ENCODE measurements around the gene SMPD1.

Gene SMPD1

GRCh38 chr11:6404342-6405051 lies 14.2 kb downstream of the SMPD1 start:
- peak; percentile 17 for DNase-seq (ENCODE audit: low read depth, low spot score)
- ChIA-PET CTCF (interaction anchor here (1.0 to 2.8 kb wide), 3 partner anchors 26 to 39 kb away, joined by 6 to 19 read pairs (median 10); no protein-coding TSS in a partner anchor), POLR2A (no interaction called here)
- no peak for TF ChIP-seq CTCF (IDR thresholded peaks at IDR 0.05; ENCODE audit: insufficient read depth, low read length, missing control alignments)
- no peak overlapping the region for H3K4me3 ChIP-seq (ENCODE audit: low read depth, low read length)

GRCh38 chr11:6405052-6405667 lies 14.9 kb downstream of the SMPD1 start:
- CTCF ChIA-PET: interaction anchor here (1.0 to 2.8 kb wide), 3 partner anchors 26 to 100 kb away, joined by 6 to 19 read pairs (median 6); no protein-coding TSS in a partner anchor
- POLR2A ChIA-PET: no interaction called here
- no peak overlapping the region for H3K4me3 ChIP-seq (ENCODE audit: low read depth, low read length)
- no peak for DNase-seq (ENCODE audit: low read depth, low spot score)
- no peak for TF ChIP-seq CTCF (IDR thresholded peaks at IDR 0.05; ENCODE audit: insufficient read depth, low read length, missing control alignments)

GRCh38 chr11:6405846-6406245 lies 15.6 kb downstream of the SMPD1 start:
- DNase-seq (ENCODE audit: low read depth, low spot score): no peak
- CTCF ChIA-PET: interaction anchor here (1.2 to 2.8 kb wide), 3 partner anchors 27 to 99 kb away, joined by 6 to 19 read pairs (median 6); no protein-coding TSS in a partner anchor
- POLR2A ChIA-PET: no interaction called here
- no peak for TF ChIP-seq CTCF (IDR thresholded peaks at IDR 0.05; ENCODE audit: insufficient read depth, low read length, missing control alignments)
- H3K4me3 ChIP-seq (ENCODE audit: low read depth, low read length): no peak overlapping the region

- CTCF ChIA-PET: interaction anchor here (1.2 to 2.8 kb wide), 3 partner anchors 27 to 99 kb away, joined by 6 to 19 read pairs (median 6); no protein-coding TSS in a partner anchor
- DNase-seq (ENCODE audit: low read depth, low spot score): no peak
Measured at GRCh38 chr11:6406370-6406769, 16.1 kb downstream of the SMPD1 start.

GRCh38 chr11:6410695-6411430 lies 20.6 kb downstream of the SMPD1 start:
- CTCF ChIA-PET: interaction anchor here (1.0 to 4.2 kb wide), 7 partner anchors 8 to 33 kb away, joined by 3 to 17 read pairs (median 4); partner anchors contain the start of gene HPX
- no peak for TF ChIP-seq CTCF (IDR thresholded peaks at IDR 0.05; ENCODE audit: insufficient read depth, low read length, missing control alignments)
- DNase-seq (ENCODE audit: low read depth, low spot score): no peak
- POLR2A ChIA-PET: no interaction called here
- H3K4me3 ChIP-seq (ENCODE audit: low read depth, low read length): no peak overlapping the region

More at GRCh38 chr11:6406370-6406769, 16.1 kb downstream of the SMPD1 start:
- no peak overlapping the region for H3K4me3 ChIP-seq (ENCODE audit: low read depth, low read length)
- POLR2A ChIA-PET: no interaction called here
- TF ChIP-seq CTCF (IDR thresholded peaks at IDR 0.05; ENCODE audit: insufficient read depth, low read length, missing control alignments): no peak
